GM19023 (cell line): ENCODE data around the gene PDE2A.
"Not testable (repeated sequence)": the region's sequence is repeated elsewhere in the genome, so short reads cannot be mapped to it uniquely, and the experiment has no call there.

Experiments used
- ATAC-seq: cut with Tn5 transposase; IDR thresholded peaks from one replicate; pipeline ENCODE4 v1.9.1; 2021; ENCODE audit warnings: mild to moderate bottlenecking, moderate library complexity; ENCODE audit not compliant: unreplicated experiment

PDE2A gene

DNA sequence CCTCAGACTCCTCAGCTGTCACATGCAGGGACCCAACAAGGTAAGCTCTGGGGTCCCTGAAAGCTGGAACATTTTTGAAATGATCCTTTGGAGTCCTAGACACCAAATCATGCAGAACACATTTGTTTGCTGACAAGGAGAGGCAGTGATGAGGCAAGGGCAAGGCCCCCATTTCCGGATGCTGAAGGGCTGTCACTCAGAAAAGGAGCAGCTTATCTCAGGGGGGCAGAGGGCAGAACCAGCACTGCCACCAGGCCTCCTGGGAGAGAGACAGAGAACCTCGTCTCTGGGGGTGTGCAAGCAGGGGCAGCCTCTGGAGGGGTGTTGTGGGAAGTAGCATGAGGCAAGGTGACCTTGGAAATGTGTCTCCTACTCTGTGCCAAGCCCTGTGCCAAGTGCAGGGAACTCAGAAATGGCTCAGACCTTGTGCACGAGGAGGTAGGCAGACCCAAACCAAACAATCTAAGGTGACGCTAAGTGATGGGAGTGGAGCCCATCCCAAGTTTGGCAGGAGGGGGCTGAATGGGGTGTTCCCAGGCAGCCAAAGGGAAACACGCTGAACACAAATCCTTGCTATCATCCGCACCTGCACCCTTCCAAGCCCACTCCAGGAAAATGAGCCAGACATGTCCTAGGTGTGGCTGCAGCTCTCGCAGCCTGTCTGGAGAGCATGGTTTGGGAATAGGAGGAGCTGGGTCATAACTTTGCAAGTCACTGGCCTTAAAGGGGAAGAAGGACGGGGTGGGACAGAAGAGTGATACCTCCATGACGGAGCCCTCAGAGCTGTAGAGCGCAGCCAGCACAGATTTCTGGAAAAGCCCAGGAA lies 94.2 kb downstream of the PDE2A start:
- no peak for ATAC-seq

DNA sequence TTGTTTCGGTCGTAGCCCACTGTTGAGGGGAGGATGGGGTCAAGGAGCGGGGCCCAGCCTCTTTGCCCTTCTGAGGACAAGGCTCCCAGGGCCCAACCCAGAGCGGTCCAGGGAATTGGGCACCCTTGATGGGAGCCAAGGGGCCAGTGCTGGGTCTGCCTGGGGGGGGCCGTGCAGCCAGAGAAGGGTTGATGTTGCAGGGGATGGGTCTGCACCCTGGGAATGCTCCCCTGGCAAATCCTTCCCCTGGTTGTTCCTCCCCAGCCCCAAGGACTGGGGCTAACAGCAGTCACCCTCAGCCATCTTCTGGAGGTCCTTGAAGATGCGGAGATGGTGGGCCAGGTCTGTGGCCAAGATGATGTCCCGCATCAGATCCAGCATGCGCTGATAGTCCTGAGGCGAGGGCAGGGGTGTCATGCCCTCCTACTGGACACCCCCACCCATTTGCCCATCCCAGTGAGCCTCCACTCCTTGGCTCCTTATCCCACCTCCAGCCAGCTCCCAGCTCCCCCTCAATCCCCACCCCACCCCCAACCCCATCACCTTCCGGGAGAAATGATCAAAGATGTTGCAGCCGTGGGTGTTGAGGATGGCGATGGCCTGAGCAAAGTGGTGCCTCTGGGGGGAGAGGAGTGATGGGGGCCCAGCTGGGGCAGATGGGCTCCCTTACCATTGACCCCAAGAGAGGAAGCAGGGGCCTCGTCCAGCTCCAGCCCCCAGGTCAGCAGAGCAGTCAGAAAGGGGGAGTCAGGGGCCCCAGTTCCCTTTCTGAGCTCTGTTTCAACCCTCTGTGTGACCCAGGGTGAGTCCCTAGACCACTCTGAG lies 95.0 kb downstream of the PDE2A start:
- no peak for ATAC-seq

DNA sequence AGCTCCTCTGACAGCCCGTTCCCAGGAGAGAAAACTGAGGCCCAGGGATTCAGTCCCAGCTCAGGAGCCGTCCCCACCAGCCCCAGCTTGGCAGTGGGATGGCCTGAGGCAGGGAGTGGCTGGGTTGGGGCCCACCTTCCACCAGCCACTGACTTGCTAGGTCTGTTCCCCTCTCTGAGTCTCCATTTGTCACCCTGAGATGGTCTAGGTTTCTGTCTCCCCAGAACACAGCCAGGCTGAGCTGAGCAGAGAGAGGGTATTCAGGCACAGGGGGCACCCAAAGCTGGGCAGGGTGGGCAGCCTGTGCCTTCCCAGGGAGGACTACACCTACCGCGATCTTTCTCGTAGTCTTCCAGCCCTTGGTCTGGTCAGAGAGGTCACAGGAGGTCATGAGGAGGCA lies 95.7 kb downstream of the PDE2A start:
- ATAC-seq = no peak

DNA sequence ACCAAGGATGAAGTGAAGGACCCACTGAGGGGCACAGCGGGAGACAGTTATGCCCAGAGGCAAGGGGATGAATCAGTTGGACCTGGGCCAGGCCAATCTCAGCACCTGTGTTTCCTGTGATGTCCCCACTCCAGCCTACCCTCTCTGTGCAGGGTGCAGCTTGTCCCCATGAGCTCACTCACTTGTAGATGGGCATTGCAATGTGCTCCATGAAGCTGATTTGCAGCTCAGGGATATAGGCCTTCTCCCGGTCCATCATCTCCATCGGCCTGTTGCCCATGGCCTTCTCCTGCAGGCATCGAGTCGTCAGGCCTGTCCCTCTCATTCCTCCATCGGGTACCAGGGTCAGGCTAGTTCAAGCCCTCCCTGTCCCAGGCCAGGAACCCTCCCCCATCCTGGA lies 96.2 kb downstream of the PDE2A start:
- no peak for ATAC-seq

DNA sequence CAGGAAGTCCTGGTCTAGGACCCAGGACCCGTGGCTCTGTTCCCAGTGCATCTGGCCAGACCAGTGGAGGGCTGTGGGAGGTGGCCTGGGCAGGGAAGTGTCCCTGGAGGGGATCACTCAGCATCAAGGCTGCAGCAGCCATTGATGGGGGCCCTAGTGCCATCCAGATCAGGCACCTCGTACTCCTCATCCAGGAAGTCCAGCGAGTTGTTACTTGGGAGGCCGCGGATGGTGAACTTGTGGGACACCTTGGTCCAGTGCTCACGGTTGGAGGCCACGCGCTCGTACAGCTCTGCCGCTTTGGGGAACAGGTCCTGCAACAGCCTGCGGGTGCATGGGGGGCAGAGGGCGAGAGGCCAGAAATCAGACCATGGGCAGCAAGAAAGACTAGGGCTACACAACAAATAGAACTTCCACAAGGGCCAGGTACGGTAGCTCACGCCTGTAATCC lies 96.9 kb downstream of the PDE2A start:
- ATAC-seq = no peak

DNA sequence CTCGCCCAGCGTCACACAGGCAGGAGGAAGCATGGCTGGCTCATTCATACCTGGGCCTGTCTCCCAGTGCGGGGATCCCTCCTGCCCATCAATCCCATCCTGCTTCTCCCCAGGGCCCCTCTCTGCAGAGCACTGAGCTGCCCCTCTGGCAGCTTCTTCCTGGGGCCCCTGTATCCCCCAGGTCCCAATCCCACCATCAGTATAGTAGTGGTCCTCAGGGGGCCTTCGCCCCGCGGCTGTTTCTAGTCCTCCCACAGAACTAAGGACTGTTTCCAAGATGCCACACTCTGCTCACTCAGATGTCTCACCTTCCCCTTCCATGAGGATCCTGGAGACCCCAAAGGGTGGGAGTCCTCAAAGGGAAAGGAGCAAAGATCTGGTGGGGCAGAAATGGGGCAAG lies 97.6 kb downstream of the PDE2A start:
- ATAC-seq = no peak

DNA sequence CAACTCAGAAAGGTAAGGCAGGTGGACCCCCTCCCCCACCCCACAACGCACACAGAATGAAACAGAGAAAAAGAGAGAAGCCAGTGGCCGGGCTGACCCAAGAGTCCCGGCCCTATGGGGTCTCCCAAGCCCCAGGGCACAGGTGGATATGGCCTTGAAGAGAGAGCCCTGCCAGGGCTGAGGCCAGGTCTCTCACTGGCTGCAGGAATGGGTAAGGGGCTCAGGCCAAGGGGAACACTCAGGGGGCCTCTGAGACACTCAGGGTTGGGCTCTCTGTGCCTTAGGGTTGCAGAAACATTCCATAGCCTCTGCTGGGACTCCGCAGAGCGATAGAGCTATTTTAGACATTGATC lies 98.0 kb downstream of the PDE2A start:
- no peak for ATAC-seq

DNA sequence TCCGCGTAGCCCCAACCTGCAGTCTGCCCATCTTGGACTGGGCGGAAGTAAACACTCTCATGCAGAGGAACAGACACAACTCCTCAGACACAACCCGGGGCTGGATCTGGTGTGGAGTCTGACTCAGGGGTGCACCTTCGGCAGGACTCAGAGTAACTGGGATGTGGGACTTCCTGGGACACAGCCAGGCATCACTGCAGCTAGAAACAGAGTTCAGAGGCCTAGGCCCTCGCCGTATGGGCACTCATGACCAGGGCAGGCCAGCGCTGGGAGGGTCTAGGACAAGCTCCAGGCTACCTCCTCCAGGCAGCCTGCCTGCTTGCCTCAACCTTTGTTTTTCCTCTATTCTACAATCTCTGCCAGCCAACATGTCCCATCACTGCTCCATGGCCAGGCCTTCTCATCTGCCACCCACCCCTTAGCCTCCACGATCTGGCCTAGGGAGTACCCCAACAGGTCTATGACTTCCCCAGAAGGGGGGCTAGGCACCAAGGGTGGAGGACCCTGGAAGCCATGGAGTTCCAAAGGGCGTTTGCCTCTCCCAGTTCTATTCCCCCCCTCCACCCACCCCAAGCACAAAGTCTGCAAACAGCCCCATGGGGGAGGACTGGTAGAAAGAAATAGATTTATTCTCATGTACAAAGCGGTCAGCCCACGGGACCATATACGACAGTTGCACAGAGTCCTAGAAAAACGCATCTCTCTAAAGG lies 98.5 kb downstream of the PDE2A start:
- no peak for ATAC-seq

DNA sequence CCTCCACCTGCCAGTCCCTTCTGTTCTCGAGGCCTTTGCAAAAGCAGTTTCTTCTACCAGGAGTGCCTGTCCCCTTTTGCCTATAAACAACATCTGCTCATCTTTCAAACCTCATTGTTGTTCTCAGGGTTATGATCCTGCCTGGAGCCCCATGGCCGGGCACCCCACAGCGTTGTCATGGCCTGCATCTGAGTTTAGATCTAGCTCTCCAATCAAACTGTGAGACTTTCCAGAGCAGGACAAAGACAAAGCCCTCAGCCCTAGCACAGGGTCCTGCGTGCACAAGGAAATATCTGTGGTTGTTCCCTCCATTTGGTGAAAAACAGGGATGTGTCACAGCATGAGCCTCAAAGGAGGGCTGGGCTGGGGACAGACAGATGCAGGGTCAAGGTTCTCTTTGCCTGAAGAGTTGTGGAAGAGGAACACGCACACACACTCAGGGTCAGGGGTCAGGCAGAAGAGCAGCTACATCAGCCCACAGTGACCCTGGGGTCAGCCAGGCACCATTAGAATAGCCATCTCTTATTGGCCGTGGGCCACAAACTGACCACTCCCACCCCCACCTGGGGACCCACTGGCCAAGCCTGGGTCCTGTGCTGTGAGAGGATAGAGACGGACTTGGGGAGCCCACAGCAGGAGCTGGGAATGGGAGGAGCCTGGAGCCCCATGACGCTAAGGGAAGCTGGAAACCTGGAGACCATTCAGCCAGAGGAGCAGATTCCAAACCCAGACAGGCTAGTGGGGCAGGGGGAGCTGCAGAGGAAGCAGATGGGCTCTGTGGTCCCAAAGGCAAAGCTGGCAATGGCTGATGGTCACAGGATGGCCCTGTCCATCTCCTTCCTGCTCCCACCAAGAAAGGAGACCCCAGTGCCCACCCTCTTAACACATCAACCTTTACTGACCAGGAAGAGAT lies 99.4 kb downstream of the PDE2A start:
- ATAC-seq = no peak

DNA sequence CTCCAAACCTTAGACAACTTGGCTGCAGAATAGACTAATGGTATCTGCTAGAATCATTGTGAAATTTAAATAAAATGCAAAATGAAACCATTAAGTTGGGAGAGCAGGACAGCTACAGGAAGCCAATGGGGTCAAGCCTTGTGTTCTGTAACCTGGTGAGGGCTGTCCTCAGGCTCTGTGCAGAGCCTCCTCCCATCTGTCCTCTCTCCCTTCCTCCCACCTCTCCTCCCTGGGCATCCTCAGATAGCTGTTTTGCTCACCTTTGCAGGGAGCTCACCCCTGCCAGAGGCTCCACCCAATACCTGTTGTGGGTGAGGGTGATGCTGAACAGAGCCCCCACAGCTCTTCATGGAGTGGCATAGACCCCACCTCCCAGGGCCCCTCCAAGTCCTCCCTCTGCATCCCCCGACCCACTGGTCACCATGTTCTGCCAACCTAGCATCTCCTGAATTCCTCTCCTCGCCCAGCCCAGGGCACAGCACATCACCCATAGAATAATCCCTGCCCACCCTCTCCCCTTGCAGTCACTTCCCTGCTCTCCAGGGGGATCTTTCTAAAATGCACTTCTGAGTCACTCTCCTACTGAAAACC lies 100.3 kb downstream of the PDE2A start:
- ATAC-seq = no peak

DNA sequence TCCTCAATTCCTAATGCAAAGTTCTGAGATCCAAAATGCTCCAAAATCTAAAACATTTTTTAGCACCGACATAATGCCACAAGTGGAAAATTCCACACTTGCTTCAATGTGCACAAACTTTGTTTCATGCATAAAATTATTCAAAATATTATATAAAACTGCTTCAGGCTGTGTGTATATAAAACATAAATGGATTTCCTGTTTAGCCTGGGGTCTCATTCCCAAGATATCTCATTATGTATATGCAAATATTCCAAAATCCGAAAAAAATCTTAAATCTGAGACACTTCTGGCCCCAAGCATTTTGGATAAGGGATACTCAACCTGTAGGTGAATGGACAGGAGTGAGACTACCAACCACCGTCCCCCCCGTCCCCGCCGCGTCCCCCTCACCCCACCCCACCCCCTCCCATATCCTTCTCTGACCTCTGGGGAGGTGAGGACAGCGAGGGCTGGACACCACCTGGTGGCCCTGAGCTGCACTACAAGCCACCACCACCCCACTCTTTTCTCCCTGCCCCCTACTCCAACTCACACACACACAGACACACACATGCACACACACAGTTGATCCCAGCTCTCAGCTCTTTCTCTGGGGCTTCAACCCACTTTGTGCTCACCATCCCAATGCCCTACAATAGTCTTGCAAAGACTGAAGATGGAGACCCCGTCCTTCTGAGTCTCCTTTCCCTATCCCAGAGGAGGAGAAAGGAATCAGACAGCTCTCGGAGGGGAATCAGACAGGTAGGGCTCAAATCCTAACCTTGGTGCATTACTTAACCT lies 101.0 kb downstream of the PDE2A start:
- ATAC-seq = no peak

DNA sequence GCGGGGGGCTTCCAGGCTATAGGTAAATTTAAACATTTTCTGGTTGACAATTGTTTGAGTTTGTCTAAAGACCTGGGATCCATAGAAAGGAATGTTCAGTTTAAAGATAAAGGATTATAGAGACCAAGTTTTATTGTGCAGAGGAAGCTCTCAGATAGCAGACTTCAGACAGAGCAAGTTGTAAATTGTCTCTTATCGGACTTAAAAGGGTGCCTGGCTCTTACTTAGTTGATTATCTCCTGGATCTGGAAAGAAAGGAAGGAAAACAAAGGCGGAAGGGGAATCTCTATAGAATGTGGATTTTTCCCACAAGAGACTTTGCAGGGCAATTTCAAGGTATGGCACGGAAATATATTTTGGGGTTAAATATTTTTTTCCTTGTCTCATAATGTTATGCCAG lies 101.7 kb downstream of the PDE2A start:
- not testable (repeated sequence) for ATAC-seq

DNA sequence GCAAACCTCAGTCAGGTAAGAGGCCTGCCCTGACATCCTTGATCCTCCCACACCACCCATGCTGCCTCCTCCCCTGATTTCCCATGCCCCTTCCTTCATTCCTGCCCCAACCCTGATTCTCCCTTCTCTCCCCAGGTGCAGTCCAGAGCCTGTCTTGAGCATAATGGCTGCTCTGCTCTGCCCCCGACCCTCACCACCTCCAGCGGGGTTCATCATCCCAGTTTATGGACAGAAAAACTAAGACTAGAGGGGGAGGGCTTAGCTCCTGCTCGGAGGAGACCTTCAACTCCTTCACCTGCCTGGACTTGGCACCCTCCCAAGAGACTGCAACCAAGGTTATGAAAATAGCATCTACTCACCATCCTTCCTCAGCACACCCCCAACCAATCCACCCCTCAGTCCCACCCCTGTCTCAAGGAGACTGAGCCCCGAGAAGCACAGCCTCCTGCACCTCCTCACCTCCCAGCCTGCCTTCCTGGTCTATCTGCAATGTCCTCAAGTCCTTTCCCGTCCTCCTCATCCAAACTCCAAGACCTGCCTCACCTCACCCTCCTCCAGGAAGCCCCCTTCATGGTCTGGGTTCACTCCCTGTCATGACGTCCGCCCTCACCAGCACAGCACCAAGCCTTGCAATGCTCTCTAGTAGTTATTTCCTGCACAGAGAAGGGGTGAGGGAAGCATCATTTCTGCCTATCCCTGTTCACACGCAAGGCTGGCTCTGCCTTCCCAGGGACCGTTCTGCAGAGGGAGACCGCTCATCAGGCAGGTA lies 103.1 kb downstream of the PDE2A start:
- ATAC-seq = no peak

DNA sequence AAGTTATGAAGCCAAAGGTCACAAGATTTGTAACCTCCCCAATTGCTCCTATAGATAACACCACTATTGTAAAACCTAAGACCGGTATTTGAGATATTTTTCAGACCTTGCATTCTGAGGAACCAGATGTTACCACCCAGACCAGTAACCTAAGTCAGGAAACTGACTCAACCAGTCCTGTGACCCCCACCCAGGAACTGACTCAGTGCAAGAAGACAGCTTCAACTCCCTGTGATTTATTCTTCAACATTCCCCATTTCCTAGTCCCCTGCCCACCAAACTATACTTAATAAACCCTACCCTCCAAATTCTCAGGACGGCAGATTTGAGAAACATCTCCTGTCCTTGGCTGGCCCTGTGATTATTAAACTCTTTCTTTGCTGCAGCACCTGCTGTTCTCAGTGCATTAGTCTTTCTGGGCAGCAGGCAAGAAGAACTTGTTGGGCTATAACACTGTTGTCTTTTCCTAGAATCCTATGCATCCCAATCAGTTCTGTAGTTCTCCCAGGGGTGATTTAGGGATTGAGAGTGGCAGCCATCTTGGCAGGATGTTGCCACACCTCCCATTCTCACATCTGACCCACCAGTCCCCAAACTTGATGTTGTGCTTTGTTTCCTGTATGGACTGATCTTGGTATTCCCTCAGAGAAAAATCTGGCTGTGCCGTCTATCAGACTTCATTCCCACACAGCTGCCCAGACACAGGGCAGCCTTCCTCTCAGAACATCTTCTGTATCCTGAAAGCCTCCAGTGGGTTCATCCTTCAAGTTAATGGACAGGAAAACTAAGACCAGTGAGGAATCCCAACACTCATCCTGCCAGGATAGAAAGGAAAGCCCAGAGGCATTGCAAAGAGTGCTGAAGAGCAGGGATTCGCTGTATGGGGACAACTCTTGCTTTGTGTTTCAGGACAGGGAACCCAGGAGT lies 104.0 kb downstream of the PDE2A start:
- no peak for ATAC-seq

DNA sequence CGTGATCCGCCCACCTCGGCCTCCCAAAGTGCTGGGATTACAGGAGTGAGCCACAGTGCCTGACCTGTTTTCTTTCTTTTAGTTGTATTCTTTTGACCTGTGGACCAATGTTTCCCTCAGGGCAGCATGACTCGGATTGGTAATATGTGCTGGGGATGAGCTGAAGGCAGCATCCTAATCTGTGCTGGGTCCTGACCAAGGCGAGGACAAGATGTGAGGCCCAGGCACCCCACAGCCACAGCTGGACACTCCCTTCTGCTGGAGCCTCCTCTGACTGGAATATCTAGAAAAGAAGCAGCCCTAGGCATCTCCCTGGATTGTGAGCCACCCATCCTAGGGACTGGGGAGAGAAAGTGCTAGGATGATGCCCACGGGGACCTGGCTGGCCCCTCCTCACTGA lies 105.4 kb downstream of the PDE2A start:
- ATAC-seq = no peak

DNA sequence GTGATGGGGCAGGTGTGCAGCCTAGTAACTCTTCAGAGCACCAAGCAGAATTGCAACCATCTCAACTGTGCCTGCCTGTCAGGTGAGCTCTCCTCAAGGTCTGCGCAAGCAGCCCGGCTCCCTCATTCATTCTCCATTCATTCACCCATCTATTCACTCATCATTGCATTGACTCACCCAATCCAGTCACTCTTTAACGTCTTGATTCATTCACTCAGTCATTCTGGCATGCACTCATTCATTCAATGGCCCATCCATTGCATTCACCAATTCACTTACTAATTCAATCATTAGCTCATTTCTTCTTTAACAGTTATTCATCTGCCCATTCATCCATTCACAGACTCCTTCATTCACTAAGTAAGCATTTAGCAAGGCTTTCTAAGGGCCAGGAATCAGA lies 111.8 kb downstream of the PDE2A start:
- no peak for ATAC-seq

DNA sequence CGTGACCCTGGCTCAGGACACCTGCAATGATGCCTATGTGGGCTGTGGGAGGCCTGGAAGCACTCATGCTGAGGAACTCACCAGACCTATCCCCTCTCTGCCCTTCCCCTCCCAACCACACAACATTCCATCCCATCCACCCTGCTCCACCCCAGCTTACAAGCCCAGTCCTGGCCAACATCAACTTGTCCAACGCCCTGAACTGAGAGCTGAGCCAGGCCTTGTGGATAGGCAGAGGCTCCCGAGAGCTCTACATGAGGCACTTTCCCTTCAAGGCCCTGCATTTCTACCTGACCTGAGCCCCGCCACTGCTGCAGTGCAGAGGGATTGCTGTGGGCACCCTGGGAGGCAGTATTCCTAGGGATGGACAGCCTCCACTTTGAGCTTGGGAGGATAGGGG lies 112.4 kb downstream of the PDE2A start:
- no peak for ATAC-seq

DNA sequence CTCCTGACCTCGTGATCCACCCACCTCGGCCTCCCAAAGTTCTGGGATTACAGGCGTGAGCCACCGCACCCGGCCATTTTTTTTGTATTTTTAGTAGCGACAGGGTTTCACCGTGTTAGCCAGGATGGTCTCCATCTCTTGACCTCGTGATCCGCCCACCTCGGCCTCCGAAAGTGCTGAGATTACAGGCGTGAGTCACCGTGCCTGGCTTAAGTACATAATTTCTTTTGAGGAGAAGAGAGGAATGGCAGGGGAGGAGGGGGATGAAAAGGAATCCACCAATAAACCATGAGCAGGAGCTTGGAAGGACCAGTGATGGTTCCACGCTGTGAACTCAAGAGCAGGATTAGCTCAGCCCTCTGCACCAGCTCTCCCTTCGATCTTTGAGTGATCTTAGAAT lies 113.4 kb downstream of the PDE2A start:
- not testable (repeated sequence) for ATAC-seq
